H1 (cell line): ENCODE measurements around the gene PRKAG1. TPM values are rescaled to one million over a fixed set of nuclear protein-coding genes. Genes with fewer than 3 reads are reported as not detected.

Experiments used
- CTCF ChIA-PET: fragments of 300-600 bp; sonication (Branson Sonifier 250); formaldehyde crosslinking; loops from one replicate; lab custom pipeline; 2021; ENCODE audit not compliant: partially characterized antibody; lab: Charles Lee
- POLR2A ChIA-PET: fragments of 300-600 bp; sonication (Branson Sonifier 250); formaldehyde crosslinking; loops from one replicate; lab custom pipeline; 2021; ENCODE audit warnings: inconsistent platforms; ENCODE audit not compliant: partially characterized antibody; lab: Charles Lee
- DNase-seq, 2 experiments: peaks; one replicate each; pipeline versions ENCODE4 v3.0.0 to v3.0.0-alpha.2; 2010 to 2022; ENCODE audit warnings: low spot score in 2 of 2, low read depth in 1 of 2, mixed read lengths in 1 of 2
- FAIRE-seq: peaks from 2 replicates; lab custom pipeline; 2011; peaks lifted over from hg19 to GRCh38; lab: Jason Lieb, UNC
- H2AFZ ChIP-seq: 2 replicates; pipeline ENCODE4 v1.8.1; 2012; ENCODE audit warnings: low read length, inconsistent platforms
- H2AK5ac ChIP-seq: 2 replicates; pipeline ENCODE4 v1.6.1; 2013; ENCODE audit warnings: low read depth, low read length
- H2BK120ac ChIP-seq: replicated peaks from 2 replicates; pipeline ENCODE3; 2013; ENCODE audit warnings: low read depth, low read length, inconsistent platforms
- H2BK12ac ChIP-seq: 2 replicates; pipeline ENCODE4 v1.6.1; 2013; ENCODE audit warnings: low read depth, low read length
- H2BK15ac ChIP-seq: 2 replicates; pipeline ENCODE4 v1.6.1; 2013; ENCODE audit warnings: low read length
- H2BK20ac ChIP-seq: 2 replicates; pipeline ENCODE4 v1.6.1; 2013; ENCODE audit warnings: low read length
- H2BK5ac ChIP-seq: 2 replicates; pipeline ENCODE4 v1.6.1; 2013; ENCODE audit warnings: low read depth, low read length
- H3K14ac ChIP-seq: 2 replicates; pipeline ENCODE4 v1.6.1; 2013; ENCODE audit warnings: inconsistent platforms; ENCODE audit not compliant: insufficient read length
- H3K18ac ChIP-seq: 2 replicates; pipeline ENCODE4 v1.6.1; 2013; ENCODE audit warnings: low read length; ENCODE audit errors: extremely low read depth
- H3K23ac ChIP-seq: 2 replicates; pipeline ENCODE4 v1.6.1; 2013; ENCODE audit warnings: inconsistent platforms; ENCODE audit not compliant: insufficient read length
- H3K23me2 ChIP-seq: 2 replicates; pipeline ENCODE4 v1.6.1; 2013; ENCODE audit warnings: low read depth, low read length
- H3K27ac ChIP-seq: 2 replicates; pipeline ENCODE4 v1.6.1; 2011; ENCODE audit warnings: low read depth, low read length, inconsistent platforms
- H3K27me3 ChIP-seq, 4 experiments: replicated peaks in 1 of 4; 1 replicate in 1 of 4; 2 replicates in 3 of 4; pipeline versions ENCODE4 v1.6.1 to v1.8.1; 2011 to 2013; ENCODE audit warnings: low read length in 3 of 4, mild to moderate bottlenecking in 3 of 4, inconsistent platforms in 2 of 4, mixed read lengths in 2 of 4, moderate library complexity in 1 of 4; ENCODE audit not compliant: control insufficient read depth in 3 of 4, insufficient read depth in 3 of 4; ENCODE audit errors: extremely low read depth in 1 of 4
- H3K36me3 ChIP-seq, 4 experiments: 2 replicates each; pipeline versions ENCODE4 v1.6.1 to v1.8.1; 2011 to 2013; ENCODE audit warnings: mild to moderate bottlenecking in 4 of 4, low read length in 3 of 4, moderate library complexity in 2 of 4, control low read depth in 1 of 4, inconsistent platforms in 1 of 4; ENCODE audit not compliant: insufficient read depth in 4 of 4, control insufficient read depth in 2 of 4
- H3K4ac ChIP-seq: replicated peaks from 2 replicates; pipeline ENCODE3; 2013; ENCODE audit warnings: low read length, low read depth, mixed read lengths, inconsistent platforms; ENCODE audit not compliant: insufficient read length
- H3K4me1 ChIP-seq, 4 experiments: replicated peaks in 1 of 4; 1 replicate in 1 of 4; 2 replicates in 3 of 4; pipeline versions ENCODE4 v1.6.1 to v1.8.1; 2011 to 2013; ENCODE audit warnings: low read length in 3 of 4, inconsistent platforms in 2 of 4, mixed read lengths in 1 of 4; ENCODE audit not compliant: insufficient read depth in 4 of 4, control insufficient read depth in 3 of 4
- H3K4me2 ChIP-seq, 2 experiments: 2 replicates each; pipeline versions ENCODE4 v1.6.1 to v1.8.1; 2011 to 2013; ENCODE audit warnings: low read depth in 2 of 2, low read length in 2 of 2, control low read depth in 1 of 2, inconsistent platforms in 1 of 2, mild to moderate bottlenecking in 1 of 2; ENCODE audit not compliant: insufficient read depth in 1 of 2
- H3K4me3 ChIP-seq, 4 experiments: fragments of 200-600, 300-600 bp in 1 of 4; sonication (generic), shearing (Covaris generic), sonication (Bioruptor Twin) in 1 of 4; 2 replicates each; pipeline versions ENCODE4 v1.5.1 to v1.8.1; 2011 to 2016; ENCODE audit warnings: low read length in 4 of 4, low read depth in 3 of 4, control low read depth in 2 of 4, inconsistent platforms in 2 of 4, mild to moderate bottlenecking in 2 of 4, mixed read lengths in 1 of 4, moderate library complexity in 1 of 4; ENCODE audit not compliant: insufficient read depth in 2 of 4; ENCODE audit errors: extremely low read depth in 1 of 4
- H3K56ac ChIP-seq: replicated peaks from 2 replicates; pipeline ENCODE3; 2013; ENCODE audit warnings: low read depth, mild to moderate bottlenecking, mixed read lengths, low read length, inconsistent platforms; ENCODE audit not compliant: insufficient read length
- H3K79me1 ChIP-seq: 2 replicates; pipeline ENCODE4 v1.6.1; 2013; ENCODE audit warnings: low read depth, low read length, control low read depth
- H3K79me2 ChIP-seq, 2 experiments: 2 replicates each; pipeline versions ENCODE4 v1.6.1 to v1.8.1; 2012 to 2013; ENCODE audit warnings: low read length in 2 of 2, mild to moderate bottlenecking in 2 of 2, inconsistent platforms in 1 of 2; ENCODE audit not compliant: insufficient read depth in 2 of 2, control insufficient read depth in 1 of 2
- H3K9ac ChIP-seq, 4 experiments: replicated peaks in 1 of 4; 1 replicate in 1 of 4; 2 replicates in 3 of 4; pipeline versions ENCODE4 v1.6.1 to v1.8.1; 2011 to 2013; ENCODE audit warnings: low read depth in 3 of 4, low read length in 3 of 4, control low read depth in 2 of 4, mild to moderate bottlenecking in 2 of 4, moderate library complexity in 2 of 4, inconsistent platforms in 1 of 4; ENCODE audit errors: extremely low read depth in 1 of 4
- H3K9me3 ChIP-seq, 2 experiments: 2 replicates each; pipeline versions ENCODE4 v1.6.1 to v1.8.1; 2012 to 2013; ENCODE audit warnings: mild to moderate bottlenecking in 2 of 2, moderate library complexity in 2 of 2, control low read depth in 1 of 2, inconsistent platforms in 1 of 2, low read depth in 1 of 2, low read length in 1 of 2, mixed read lengths in 1 of 2; ENCODE audit not compliant: insufficient read depth in 2 of 2
- H4K20me1 ChIP-seq, 2 experiments: replicated peaks in 1 of 2; 2 replicates each; pipeline versions ENCODE3 to v1.8.1; 2011 to 2013; ENCODE audit warnings: inconsistent platforms in 2 of 2, low read length in 2 of 2, mild to moderate bottlenecking in 1 of 2; ENCODE audit not compliant: insufficient read depth in 2 of 2, control insufficient read depth in 1 of 2
- H4K5ac ChIP-seq: 2 replicates; pipeline ENCODE4 v1.6.1; 2013; ENCODE audit warnings: low read length, low read depth, mixed read lengths, inconsistent platforms; ENCODE audit not compliant: insufficient read length
- H4K8ac ChIP-seq: 2 replicates; pipeline ENCODE4 v1.8.0; 2013; ENCODE audit warnings: mild to moderate bottlenecking, moderate library complexity, low read length, inconsistent platforms; ENCODE audit not compliant: insufficient read depth; ENCODE audit errors: extremely low read depth
- H4K91ac ChIP-seq: replicated peaks from 2 replicates; pipeline ENCODE3; 2013; ENCODE audit warnings: low read length, mixed read lengths, inconsistent platforms; ENCODE audit not compliant: insufficient read length
- BRCA1 ChIP-seq: IDR thresholded peaks from 2 replicates; pipeline ENCODE4 v1.6.1; 2012; ENCODE audit warnings: low read depth, low read length, improper control_type of control experiment
- E2F6 ChIP-seq: IDR thresholded peaks from 2 replicates; pipeline ENCODE4 v1.6.1; 2012; ENCODE audit warnings: inconsistent platforms
- EGR1 ChIP-seq: IDR thresholded peaks from 2 replicates; pipeline ENCODE4 v1.6.1; 2011; ENCODE audit warnings: low read depth, low read length, borderline replicate concordance
- EZH2 ChIP-seq: fragments of 200-600 bp; sonication (generic); IDR thresholded peaks from 2 replicates; pipeline ENCODE4 v1.7.1; 2012; ENCODE audit warnings: low read depth, mild to moderate bottlenecking, moderate library complexity, low read length, inconsistent platforms; ENCODE audit not compliant: severe bottlenecking
- GABPA ChIP-seq: IDR thresholded peaks from 2 replicates; pipeline ENCODE4 v1.6.1; 2011; ENCODE audit warnings: mild to moderate bottlenecking, low read length, moderate library complexity, borderline replicate concordance; ENCODE audit not compliant: insufficient read depth
- HDAC6 ChIP-seq: IDR thresholded peaks from one replicate; pipeline ENCODE4 v1.7.1; 2012; ENCODE audit warnings: low read depth, mild to moderate bottlenecking, inconsistent platforms, low read length, moderate library complexity
- KDM1A ChIP-seq: fragments of 200-600, 300-600 bp; sonication (generic); IDR thresholded peaks from 2 replicates; pipeline ENCODE4 v1.7.1; 2016; ENCODE audit warnings: mild to moderate bottlenecking, low read length, borderline replicate concordance
- PHF8 ChIP-seq: fragments of 200-600 bp; sonication (generic); conservative IDR thresholded peaks from 2 replicates; pipeline ENCODE4 v1.7.1; 2012; ENCODE audit warnings: low read depth, mild to moderate bottlenecking, inconsistent platforms, low read length, moderate library complexity
- POLR2A ChIP-seq, 2 experiments: IDR thresholded peaks; 1 replicate in 1 of 2; 2 replicates in 1 of 2; pipeline ENCODE4 v1.6.1; 2011; ENCODE audit warnings: low read depth in 2 of 2, low read length in 2 of 2, mild to moderate bottlenecking in 2 of 2; ENCODE audit errors: control extremely low read depth in 1 of 2
- RXRA ChIP-seq: IDR thresholded peaks from 2 replicates; pipeline ENCODE4 v1.6.1; 2011; ENCODE audit warnings: low read depth, mild to moderate bottlenecking, low read length, moderate library complexity; ENCODE audit not compliant: insufficient read depth
- SIN3A ChIP-seq, 2 experiments: IDR thresholded peaks in 1 of 2; conservative IDR thresholded peaks in 1 of 2; 2 replicates each; pipeline ENCODE4 v1.6.1; 2011 to 2012; ENCODE audit warnings: low read length in 2 of 2, improper control_type of control experiment in 1 of 2, low read depth in 1 of 2, mild to moderate bottlenecking in 1 of 2
- SP2 ChIP-seq: IDR thresholded peaks from 2 replicates; pipeline ENCODE4 v1.6.1; 2012; ENCODE audit warnings: mild to moderate bottlenecking, low read length, inconsistent platforms
- WGBS, 2 experiments: shearing (Covaris generic) in 1 of 2; methylation state at CpG; one replicate each; pipeline versions ENCODE4 v1.1.6 to v1.1.7; 2013 to 2015; ENCODE audit warnings: low lambda C conversion rate in 2 of 2, mixed read lengths in 2 of 2, inconsistent platforms in 1 of 2, low coverage in 1 of 2, missing lambda C conversion rate in 1 of 2; ENCODE audit not compliant: insufficient replicate concordance in 2 of 2, insufficient coverage in 1 of 2, insufficient read length in 1 of 2; ENCODE audit errors: extremely low coverage in 1 of 2, missing lambda C conversion rate in 1 of 2; 5-methylcytosine and 5-hydroxymethylcytosine counted together
- polyA plus RNA-seq, 7 experiments: library from polyadenylated mRNA; depleted of rRNA in 3 of 7; stranded (reverse) in 5 of 7; unstranded in 2 of 7; fragments of >200 nt in 5 of 7; fragments of 200-250 nt in 2 of 7; gene quantifications; 1 replicate in 5 of 7; 2 replicates in 1 of 7; 4 replicates in 1 of 7; pipeline versions ENCODE4 v1.2.1 to v1.2.3, GENCODE V29; 2011 to 2013; ENCODE audit warnings: missing spikeins in 2 of 7, mixed read lengths in 2 of 7
- total RNA-seq: library from RNA; stranded (reverse); fragmentation: NEBNext Ultra II Directional; extraction: Animal tissue kit (Norgen Biotek cat#: 25700); gene quantifications from 2 replicates; pipeline ENCODE4 v1.2.1, GENCODE V29; 2021

The PRKAG1 gene
- total and polyA plus RNA-seq, 2 of the 8 experiments (the other 6 are each of a cell fraction or from before 2014, with no cell fraction given): 38.6 to 57.5 TPM

GRCh38 chr12:49023812-49024211 is 5.2 kb upstream of the PRKAG1 start:
- no peaks in the 10 kb centered on the region; the same call in 1 of the 2 replicates for H3K79me1 ChIP-seq
- no peak overlapping the region for H2BK12ac ChIP-seq
- peaks cover 3% of the 10 kb centered on the region for H3K23me2 ChIP-seq
- H3K4me3 ChIP-seq: no peak overlapping the region
- H3K4me2 ChIP-seq: no peak overlapping the region
- H2AFZ ChIP-seq: no peak overlapping the region
- H4K5ac ChIP-seq: no peak overlapping the region
- FAIRE-seq (no peak), DNase-seq (no peak)
- no peaks in the 10 kb centered on the region for H3K27me3 ChIP-seq
- H3K4me1 ChIP-seq: peaks cover 0 to 2% (median 0%) of the 10 kb centered on the region in 4 experiments; a peak in 2 of 7 replicates
- H3K4ac ChIP-seq: no peak overlapping the region
- H2BK15ac ChIP-seq: no peak overlapping the region
- no peak overlapping the region for H3K56ac ChIP-seq
- H2BK20ac ChIP-seq: no peak overlapping the region
- no peaks in the 10 kb centered on the region for H3K79me2 ChIP-seq
- no peak overlapping the region for H2BK120ac ChIP-seq
- ChIA-PET CTCF (interaction anchor here (1.0 to 4.9 kb wide), 5 partner anchors 8 to 68 kb away, joined by 3 to 43 read pairs (median 7); no protein-coding TSS in a partner anchor), POLR2A (interaction anchor here (1.3 to 22.2 kb wide), 3 partner anchors 17 to 32 kb away, joined by 3 to 339 read pairs (median 3); no protein-coding TSS in a partner anchor)
- H4K91ac ChIP-seq: no peak overlapping the region
- no peak overlapping the region for H3K18ac ChIP-seq
- 86% methylated on average over 2 of the region's 2 CpGs; no CpG with 5 or more reads in 1 of the 2 experiments for WGBS, 2 experiments
- H3K36me3 ChIP-seq: peaks cover 31 to 71% (median 56%) of the 10 kb centered on the region in 4 experiments; a peak in 7 of 8 replicates
- TF ChIP-seq SIN3A (conservative IDR thresholded peaks at IDR 0.05 in 1 of 2, IDR thresholded peaks at IDR 0.05 in 1 of 2; ENCODE audit: low read depth in 1 of 2, low read length in 2 of 2) (no peak), E2F6 (no peak), EGR1 (no peak), BRCA1 (no peak), PHF8 (no peak), GABPA (no peak), POLR2A (IDR thresholded peaks at IDR 0.05; ENCODE audit: control extremely low read depth in 1 of 2, low read depth in 2 of 2, low read length in 2 of 2) (no peak), RXRA (no peak), SP2 (no peak), EZH2 (no peak), HDAC6 (no peak), KDM1A (no peak)
- H3K14ac ChIP-seq: no peak overlapping the region
- H2AK5ac ChIP-seq: no peak overlapping the region
- H4K8ac ChIP-seq: no peak overlapping the region
- peaks cover 3 to 8% of the 10 kb centered on the region in 2 experiments for H4K20me1 ChIP-seq
- no peak overlapping the region for H3K9ac ChIP-seq
- H3K23ac ChIP-seq: no peak overlapping the region
- H3K9me3 ChIP-seq: no peaks in the 10 kb centered on the region
- H3K27ac ChIP-seq: no peak overlapping the region
- no peak overlapping the region for H2BK5ac ChIP-seq
